GM21737 (cell line): ENCODE measurements around the gene MAN2B1.
"Not testable (repeated sequence)": the region's sequence is repeated elsewhere in the genome, so short reads cannot be mapped to it uniquely, and the experiment has no call there.

Source experiments
- ATAC-seq: cut with Tn5 transposase; IDR thresholded peaks from one replicate; pipeline ENCODE4 v1.9.1; 2021; ENCODE audit warnings: mild to moderate bottlenecking, moderate library complexity; ENCODE audit not compliant: unreplicated experiment

MAN2B1 gene

GRCh38 chr19:12664406-12665280 lies 1.9 kb downstream of the MAN2B1 start:
- ATAC-seq = no peak

- no peak for ATAC-seq
Observed at GRCh38 chr19:12660980-12661379, 5.6 kb downstream of the MAN2B1 start.

GRCh38 chr19:12657966-12658365 lies 8.6 kb downstream of the MAN2B1 start:
- ATAC-seq = no peak

GRCh38 chr19:12656899-12657571 lies 9.5 kb downstream of the MAN2B1 start:
- ATAC-seq = no peak

GRCh38 chr19:12655546-12655945 lies 11.0 kb downstream of the MAN2B1 start:
- ATAC-seq = no peak

- ATAC-seq = no peak
Observed at GRCh38 chr19:12652219-12652618, 14.3 kb downstream of the MAN2B1 start.

GRCh38 chr19:12649941-12650340 lies 16.6 kb downstream of the MAN2B1 start:
- no peak for ATAC-seq

- no peak for ATAC-seq
Observed at GRCh38 chr19:12648088-12648487, 18.5 kb downstream of the MAN2B1 start.

- no peak for ATAC-seq
Observed at GRCh38 chr19:12647490-12648071, 19.0 kb downstream of the MAN2B1 start.

- no peak for ATAC-seq
Observed at GRCh38 chr19:12647047-12647446, 19.5 kb downstream of the MAN2B1 start.

- no peak for ATAC-seq
Observed at GRCh38 chr19:12646551-12646950, 20.0 kb downstream of the MAN2B1 start.

- not testable (repeated sequence) for ATAC-seq
Observed at GRCh38 chr19:12643716-12644115, 22.8 kb downstream of the MAN2B1 start.

- no peak for ATAC-seq
Observed at GRCh38 chr19:12642506-12642905, 24.0 kb downstream of the MAN2B1 start.

- ATAC-seq = no peak
Observed at GRCh38 chr19:12641456-12641855, 25.1 kb downstream of the MAN2B1 start.

- peak; percentile 54 for ATAC-seq
Observed at GRCh38 chr19:12639901-12640613, 26.5 kb downstream of the MAN2B1 start.

- no peak for ATAC-seq
Observed at GRCh38 chr19:12638611-12639182, 27.8 kb downstream of the MAN2B1 start.

- ATAC-seq = no peak
Observed at GRCh38 chr19:12636631-12637030, 29.9 kb downstream of the MAN2B1 start.

GRCh38 chr19:12629215-12629614 lies 37.3 kb downstream of the MAN2B1 start:
- ATAC-seq = no peak

GRCh38 chr19:12628040-12629022 lies 38.2 kb downstream of the MAN2B1 start:
- ATAC-seq = no peak

GRCh38 chr19:12626958-12627357 lies 39.6 kb downstream of the MAN2B1 start:
- ATAC-seq = no peak
